Measurements from ENCODE around the gene CCER1.
A peak's percentile ranks its signal among the peaks of the same experiment; 100 is the strongest.

Gene CCER1

DNA sequence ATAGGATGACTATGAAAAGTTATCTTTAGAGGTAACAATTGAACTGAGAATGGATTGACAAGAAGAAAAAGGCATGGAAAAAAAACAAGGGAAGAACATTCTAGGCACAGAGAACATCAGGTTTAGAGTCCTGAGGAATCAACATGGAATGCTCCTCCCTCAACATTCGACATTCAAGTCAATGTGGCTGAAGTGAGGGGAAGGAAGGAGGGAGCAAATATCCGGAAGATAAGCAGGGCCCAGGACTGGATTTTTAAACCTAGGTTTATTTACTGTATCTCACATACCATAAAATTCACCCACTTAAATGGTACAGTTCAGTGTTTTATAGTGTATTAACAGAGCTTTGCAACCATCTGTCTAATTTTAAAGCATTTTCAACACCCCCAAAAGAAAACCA, 9.6 kb upstream of the CCER1 start:
- no peak for DNase-seq

DNA sequence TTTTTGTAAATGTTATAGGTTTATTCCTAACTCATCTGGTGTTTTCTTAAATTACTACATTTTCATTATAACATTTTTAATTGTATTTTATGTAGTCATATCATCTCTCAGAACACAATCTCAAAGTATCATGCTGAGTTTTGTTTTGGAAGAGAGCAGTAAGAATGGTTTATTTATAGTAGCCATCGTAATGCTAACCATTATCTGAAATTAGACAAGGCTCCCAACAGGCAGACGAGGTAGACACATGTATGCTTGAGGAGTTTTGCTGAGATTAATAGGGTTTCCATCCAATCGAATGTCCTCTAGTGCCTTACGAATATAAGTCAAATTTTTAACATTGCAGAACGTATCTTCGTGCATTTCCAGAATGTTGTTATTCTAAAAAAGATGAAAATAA, 9.0 kb upstream of the CCER1 start:
- DNase-seq = no peak

DNA sequence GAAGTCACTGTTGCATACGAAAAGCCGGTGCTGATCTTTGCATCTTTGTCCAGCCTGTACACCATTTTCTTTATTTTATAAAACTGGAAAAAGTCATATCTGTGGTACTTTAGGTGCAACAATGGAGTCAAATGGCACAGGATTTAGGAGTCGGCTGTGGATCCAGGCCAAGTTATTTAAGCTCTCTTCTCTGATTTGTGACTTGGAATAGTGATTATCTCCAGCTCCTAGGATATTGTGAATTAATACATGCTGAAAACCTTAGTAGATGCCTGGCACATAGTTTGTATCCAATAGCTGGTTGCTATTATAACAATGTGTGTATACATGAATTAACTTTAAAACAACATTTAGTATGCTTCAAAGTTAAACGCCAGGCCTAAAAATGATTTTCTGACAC, 6.2 kb upstream of the CCER1 start:
- DNase-seq = no peak

DNA sequence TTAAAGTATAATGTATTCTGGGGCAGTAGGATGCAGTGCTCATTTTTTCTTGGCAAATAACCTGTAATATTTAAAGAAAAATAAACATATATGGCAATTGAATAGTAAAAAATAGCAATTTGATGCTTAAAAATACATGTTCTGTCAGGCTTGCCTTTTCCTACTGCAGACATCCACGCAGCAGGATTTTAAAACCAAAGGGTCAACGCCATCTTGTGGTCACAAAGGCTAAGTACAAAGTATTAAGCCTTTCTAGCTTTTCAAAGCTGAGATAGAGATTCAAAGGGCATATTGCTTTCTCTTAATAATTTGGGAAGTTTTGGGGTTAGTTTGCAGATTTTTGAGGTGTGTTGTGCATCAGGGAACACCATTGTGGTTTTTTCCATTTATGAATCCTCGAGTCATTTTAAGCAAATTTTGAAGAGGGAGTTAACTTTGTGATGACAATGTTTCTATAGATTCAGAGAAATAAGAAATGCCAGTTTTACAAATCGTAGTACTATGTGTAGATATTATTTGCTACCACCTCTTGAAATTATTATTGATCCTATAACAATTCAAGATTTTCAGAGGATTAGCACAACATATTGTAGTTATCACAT, 4.7 kb upstream of the CCER1 start:
- peak; percentile 46 for DNase-seq

DNA sequence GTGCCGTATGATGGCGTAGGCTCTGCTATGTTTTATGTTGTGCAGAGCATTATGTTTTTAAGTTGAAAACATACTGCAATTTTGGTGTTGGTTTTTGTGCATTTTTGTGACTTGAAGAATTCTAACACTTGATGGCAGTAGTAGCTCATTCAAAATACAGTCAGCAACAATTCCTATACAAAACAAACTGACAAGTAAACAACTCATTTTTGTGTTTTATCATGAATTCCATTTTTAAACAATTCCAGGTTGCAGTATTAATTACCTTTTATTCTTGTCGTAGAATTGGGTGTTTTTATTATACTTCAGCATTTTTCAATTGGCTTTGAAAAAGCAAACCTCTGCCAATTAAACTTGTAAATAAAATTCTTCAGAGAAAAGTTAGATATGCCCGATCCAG, 4.1 kb upstream of the CCER1 start:
- DNase-seq = no peak

GRCh38 chr12:90958347-90958746, 3.4 kb upstream of the CCER1 start:
- DNase-seq = no peak

DNA sequence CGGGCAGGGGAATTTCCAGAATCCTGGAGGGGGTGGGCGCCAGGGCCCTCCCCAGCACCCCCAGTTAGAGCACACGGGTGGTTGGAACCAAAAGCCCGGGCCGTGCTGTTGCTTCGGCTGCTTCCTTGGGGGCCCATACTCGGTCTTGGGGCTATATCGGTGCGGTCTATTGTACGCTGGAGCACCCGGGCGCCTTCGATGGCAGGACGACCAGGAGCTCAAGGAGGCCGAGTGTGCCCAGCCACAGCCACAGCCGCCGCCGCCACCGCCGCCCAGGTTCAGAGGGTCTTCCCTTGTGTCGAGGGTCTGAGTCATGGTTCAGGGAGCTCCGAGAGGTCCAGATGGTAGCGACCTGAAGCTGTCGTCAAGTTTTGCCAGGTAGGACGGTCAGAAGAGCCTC, 548 bp downstream of the CCER1 start:
- DNase-seq = no peak

GRCh38 chr12:90953956-90954421, 987 bp downstream of the CCER1 start:
- DNase-seq = no peak

DNA sequence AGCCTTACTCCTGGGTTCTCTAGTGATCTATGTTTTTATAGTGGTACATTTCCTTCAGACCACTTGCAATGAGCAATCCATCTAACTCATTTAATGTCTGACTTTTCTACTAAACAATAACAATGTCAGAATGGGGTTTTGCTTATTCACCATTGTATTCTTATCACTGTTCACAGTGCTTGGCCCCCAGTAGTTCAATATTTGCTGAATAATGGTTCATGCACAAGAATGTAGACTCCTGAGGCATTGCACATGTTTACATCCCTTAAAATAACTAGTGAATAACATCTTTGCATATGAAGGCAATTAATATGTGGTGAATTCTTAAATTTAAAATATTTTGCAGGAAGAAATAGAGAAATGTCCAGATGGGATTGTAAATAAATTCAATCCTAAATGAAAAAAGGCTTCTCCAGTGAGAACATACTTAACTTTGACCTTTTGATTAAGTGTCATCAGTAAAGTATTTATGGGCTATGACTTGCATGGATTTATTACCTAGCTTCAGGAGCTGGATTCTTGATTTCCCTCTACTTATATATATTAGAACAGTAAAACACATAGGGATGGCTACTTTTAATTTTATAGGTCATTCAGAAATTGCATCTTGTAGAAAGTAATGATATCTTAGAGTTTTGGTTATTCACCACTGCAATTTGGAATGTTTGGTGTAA, 3.4 kb downstream of the CCER1 start:
- DNase-seq = no peak

- no peak for DNase-seq
Observed at GRCh38 chr12:90947869-90948268, 7.1 kb downstream of the CCER1 start.

DNA sequence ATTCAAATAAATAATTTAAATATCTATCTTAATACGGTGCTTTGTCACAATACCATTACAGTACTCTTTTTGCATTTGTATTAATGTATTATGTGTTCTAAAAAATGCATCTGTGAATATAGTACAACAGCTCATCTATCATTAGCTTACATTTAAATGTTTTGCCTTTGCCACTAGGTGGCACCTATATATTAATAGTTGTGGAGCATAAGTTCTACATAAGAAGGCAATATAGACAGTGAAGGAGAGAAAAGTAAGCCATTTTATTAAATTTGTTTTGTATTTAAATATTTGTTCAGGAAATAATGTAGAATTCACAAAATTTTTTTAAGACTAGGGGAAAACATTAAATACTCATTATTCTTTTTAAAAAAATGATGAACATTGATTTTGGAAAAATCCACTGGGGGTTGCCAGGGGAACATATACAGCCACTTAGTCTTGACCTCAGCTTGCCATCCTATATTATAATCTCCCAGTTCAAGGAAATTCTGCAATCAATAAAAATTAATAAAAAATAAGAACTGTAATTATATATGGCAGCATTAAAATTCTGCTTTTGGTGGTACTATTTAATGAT, 9.8 kb downstream of the CCER1 start:
- peak; percentile 33 for DNase-seq

- DNase-seq = no peak
Observed at GRCh38 chr12:90943255-90943654, 11.7 kb downstream of the CCER1 start.

DNA sequence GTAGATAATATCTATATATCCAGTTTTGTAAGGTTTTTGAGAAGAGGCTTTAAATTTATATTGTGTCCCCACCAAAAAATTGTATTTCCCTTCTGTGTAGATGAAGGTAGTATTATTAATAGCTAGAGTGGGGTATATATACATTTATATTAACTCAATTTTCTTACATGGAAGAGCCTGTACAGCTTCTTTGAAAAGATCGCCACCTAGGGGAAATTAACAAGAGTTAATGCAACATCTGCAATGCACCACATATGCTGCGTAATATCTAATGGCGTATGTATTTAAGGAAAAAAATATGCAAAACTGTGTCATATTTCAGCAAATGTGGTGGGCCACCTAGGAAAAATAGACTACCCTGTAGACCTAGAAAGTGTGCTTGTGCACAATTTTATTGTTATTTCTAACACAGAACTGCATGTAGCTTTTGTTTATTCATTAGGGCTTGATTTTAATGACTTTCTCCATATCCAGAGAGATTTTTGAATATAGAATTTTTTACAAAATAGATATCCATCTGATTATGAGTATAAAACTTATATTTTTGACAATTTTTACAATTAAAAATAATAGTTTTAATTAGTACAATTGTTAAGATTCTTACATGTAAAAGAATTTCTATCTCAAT, 14.0 kb downstream of the CCER1 start:
- DNase-seq = peak; percentile 54

DNA sequence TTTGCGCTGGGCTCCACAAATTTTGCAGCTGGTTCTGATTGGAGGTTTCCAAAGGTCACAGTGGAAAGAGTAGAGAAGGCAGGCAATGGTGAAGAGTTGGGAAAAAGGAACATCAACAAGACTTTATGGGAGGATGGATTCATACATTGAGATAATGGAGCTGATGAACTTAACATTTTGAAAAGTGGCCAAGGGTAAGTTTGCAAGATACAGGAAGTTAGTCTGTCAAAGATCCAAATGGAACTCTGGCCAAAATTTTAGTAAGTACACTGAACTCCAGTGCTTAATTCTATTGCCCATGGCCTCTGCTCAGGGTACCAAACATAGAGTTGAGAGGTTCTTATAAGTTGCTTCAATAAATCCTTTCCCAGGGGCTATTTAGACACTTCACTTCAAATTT, 15.6 kb downstream of the CCER1 start:
- no peak for DNase-seq

GRCh38 chr12:90938451-90938850, 16.5 kb downstream of the CCER1 start:
- no peak for DNase-seq

DNA sequence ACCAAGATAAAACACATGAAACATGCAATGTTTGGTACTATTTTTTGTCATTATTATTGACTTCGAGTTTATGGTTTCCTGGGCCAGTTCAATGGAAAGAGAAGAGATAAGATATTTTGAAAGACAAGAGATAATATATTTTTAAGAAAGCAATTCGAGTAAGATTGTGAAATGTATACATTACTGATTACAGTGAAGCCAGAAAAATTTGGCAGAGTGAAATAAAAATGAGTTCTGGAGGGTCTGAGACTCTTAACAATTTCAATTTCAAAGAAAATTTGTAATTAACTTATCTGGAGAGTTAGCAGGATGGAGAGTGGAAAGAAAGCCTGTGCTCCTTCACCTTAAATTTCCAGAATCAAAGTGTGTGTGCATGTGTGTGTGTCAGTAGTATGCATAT, 17.3 kb downstream of the CCER1 start:
- no peak for DNase-seq

GRCh38 chr12:90936230-90937005, 18.6 kb downstream of the CCER1 start:
- no peak for DNase-seq

DNA sequence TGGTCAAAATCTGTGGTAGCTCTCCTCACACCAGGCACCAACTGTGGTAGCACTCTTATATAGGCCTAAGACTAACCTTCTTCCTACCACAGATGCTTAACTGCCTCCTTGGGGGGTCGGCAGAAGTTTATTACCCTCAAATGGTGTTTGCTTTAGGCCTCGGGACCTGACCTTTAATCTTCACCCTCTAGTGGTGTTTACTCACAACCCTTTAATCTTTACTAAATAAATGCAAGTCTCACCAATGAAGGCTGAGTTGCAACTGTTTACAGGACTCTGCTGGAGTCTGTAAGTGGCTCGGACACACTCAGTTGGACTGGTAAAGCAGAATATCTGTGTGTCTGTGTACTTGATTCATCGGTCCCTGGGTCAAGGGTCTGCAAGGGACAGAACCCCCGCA, 29.4 kb downstream of the CCER1 start:
- no peak for DNase-seq

DNA sequence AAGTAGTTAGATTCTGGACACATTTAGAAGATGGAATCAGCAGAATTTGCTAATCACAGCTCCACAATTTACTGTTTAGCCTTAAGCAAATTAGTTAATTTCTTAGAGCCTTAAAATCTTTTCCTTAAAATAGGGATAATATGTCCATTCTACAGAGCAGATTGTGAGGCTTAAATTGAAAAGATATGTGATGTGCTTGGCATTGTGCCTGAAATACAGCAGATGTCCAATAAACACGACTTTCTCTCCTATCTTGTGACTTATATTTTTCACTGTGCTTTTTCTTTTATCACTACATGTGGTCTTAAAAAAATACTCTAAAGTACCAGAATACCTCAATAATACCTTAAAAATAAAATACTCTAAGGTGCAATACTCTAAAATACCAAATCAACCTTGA, 30.6 kb downstream of the CCER1 start:
- no peak for DNase-seq

DNA sequence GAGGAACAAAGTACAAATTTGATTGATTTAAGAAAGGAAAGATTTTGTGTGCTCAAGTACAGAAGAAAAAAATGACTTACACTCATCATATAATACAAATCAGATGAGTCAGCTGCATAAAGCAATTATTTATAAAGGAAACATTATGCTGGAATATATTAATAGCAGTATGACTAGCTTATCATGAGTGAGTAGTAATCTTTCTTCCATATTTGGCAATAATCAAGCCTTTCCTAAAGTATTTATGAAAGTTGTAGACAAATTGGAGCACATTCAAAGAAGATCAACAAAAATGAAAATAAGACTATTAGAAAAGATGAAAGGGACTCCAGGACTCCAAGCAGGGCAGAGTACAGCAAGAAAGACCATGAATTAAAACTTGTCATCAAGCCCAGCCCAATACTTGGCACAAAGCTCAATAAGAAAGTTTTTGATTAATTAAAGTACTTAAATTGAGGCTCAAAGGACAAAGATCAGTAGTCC, 32.8 kb downstream of the CCER1 start:
- no peak for DNase-seq

GRCh38 chr12:90921536-90921935, 33.4 kb downstream of the CCER1 start:
- no peak for DNase-seq

DNA sequence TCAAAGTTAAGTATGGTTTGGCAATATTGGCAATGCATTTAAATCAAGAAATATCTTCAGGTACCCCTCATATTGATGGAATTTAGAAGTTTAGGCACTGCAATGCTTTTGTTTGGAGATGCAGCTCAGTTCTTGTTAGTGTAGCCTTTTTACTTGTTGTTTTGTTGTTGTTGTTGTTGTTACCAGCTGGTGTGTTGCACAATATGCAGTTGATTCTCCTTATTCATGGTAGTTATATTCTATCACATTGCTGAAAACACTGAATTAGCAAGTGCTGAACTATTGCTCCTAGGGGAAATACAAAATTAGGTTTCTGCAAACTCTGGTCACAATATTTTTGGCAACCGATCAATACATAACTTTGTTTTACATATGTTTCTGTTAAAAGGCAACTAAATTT, 34.8 kb downstream of the CCER1 start:
- DNase-seq = no peak

- DNase-seq = no peak
Observed at GRCh38 chr12:90917431-90917830, 37.5 kb downstream of the CCER1 start.

All from NCI-H774 (cell line).